Panc1 (cell line): ENCODE results near the gene NTN3. TPM values are rescaled to one million over a fixed set of nuclear protein-coding genes. Genes with fewer than 3 reads are reported as not detected.

Experiments used
- microRNA-seq: library from miRNA; unstranded; fragments of <30 nt; microRNA quantifications from one replicate; pipeline ENCODE4 v1.1.0, GENCODE V29; 2020; ENCODE audit not compliant: unreplicated experiment
- total RNA-seq: library from RNA; stranded (reverse); gene quantifications from one replicate; pipeline ENCODE4 v1.2.1, GENCODE V29; 2021; ENCODE audit not compliant: unreplicated experiment

The NTN3 gene
- total RNA-seq, 1 experiment from 2014 or later, result 3.2 TPM

Small RNA genes within 50 kb of the gene (microRNA-seq; reads per million reads assigned to microRNA genes)
- gene MIR6767, result not detected
- gene MIR6768, result not detected

Other genes with a start within 250 kb of the NTN3 start
- gene E4F1, start 247.7 kb upstream of the NTN3 start, total RNA-seq, result 50.8 TPM
- gene DNASE1L2, start 234.9 kb upstream of the NTN3 start, total RNA-seq, result 4.4 TPM
- gene ECI1, start 219.7 kb upstream of the NTN3 start, total RNA-seq, result 117 TPM
- gene RNPS1, start 203.2 kb upstream of the NTN3 start, total RNA-seq, result 249 TPM
- 58.4 TPM for gene ABCA3, start 130.6 kb upstream of the NTN3 start, total RNA-seq
- gene CCNF, start 41.9 kb upstream of the NTN3 start, total RNA-seq, result 35.8 TPM
- 25.0 TPM for gene TEDC2, start 11.2 kb upstream of the NTN3 start, total RNA-seq
- 26.7 TPM for gene TBC1D24, start 3.8 kb downstream of the NTN3 start, total RNA-seq
- gene ATP6V0C, start 42.7 kb downstream of the NTN3 start, total RNA-seq, result 282 TPM
- gene AMDHD2, start 49.1 kb downstream of the NTN3 start, total RNA-seq, result 87.5 TPM
- not detected for gene CEMP1, start 60.1 kb downstream of the NTN3 start, total RNA-seq
- 43.2 TPM for gene PDPK1, start 66.7 kb downstream of the NTN3 start, total RNA-seq
- 61.1 TPM for gene KCTD5, start 211.2 kb downstream of the NTN3 start, total RNA-seq
- gene PRSS27, start 248.9 kb downstream of the NTN3 start, total RNA-seq, result 3.3 TPM